GM12872 (cell line): Measurements from ENCODE around the gene NKX2-2.

ENCODE experiments used
- CTCF ChIP-seq: IDR thresholded peaks from 3 replicates; pipeline ENCODE4 v1.5.1; 2011; ENCODE audit warnings: low read depth, mild to moderate bottlenecking, low read length, moderate library complexity; ENCODE audit not compliant: insufficient read depth

The NKX2-2 gene

GRCh38 chr20:21498195-21498594, 15.7 kb downstream of the NKX2-2 start:
- no peak for TF ChIP-seq CTCF

- TF ChIP-seq CTCF: no peak
These were observed 17.4 kb downstream of the NKX2-2 start for GRCh38 chr20:21496452-21496851.

GRCh38 chr20:21493049-21493448, 20.8 kb downstream of the NKX2-2 start:
- TF ChIP-seq CTCF: no peak

GRCh38 chr20:21490105-21490504, 23.8 kb downstream of the NKX2-2 start:
- TF ChIP-seq CTCF: no peak

GRCh38 chr20:21465799-21466198, 48.1 kb downstream of the NKX2-2 start:
- TF ChIP-seq CTCF: no peak

GRCh38 chr20:21464916-21465315, 48.9 kb downstream of the NKX2-2 start:
- no peak for TF ChIP-seq CTCF
